HG03378 (cell line): ENCODE results near the gene EML1.

Experiments
- ATAC-seq: cut with Tn5 transposase; IDR thresholded peaks from one replicate; pipeline ENCODE4 v1.9.1; 2021; ENCODE audit warnings: mild to moderate bottlenecking, moderate library complexity; ENCODE audit not compliant: unreplicated experiment

The EML1 gene

GRCh38 chr14:99981806-99982205 lies 188.6 kb downstream of the EML1 start:
- no peak for ATAC-seq

GRCh38 chr14:99982537-99983250 lies 189.5 kb downstream of the EML1 start:
- ATAC-seq: peak; percentile 47

GRCh38 chr14:99983251-99984015 lies 190.2 kb downstream of the EML1 start:
- ATAC-seq: no peak

- ATAC-seq: no peak
Measured at GRCh38 chr14:99984036-99984435, 190.8 kb downstream of the EML1 start.

GRCh38 chr14:99986396-99986795 lies 193.2 kb downstream of the EML1 start:
- ATAC-seq: no peak

- no peak for ATAC-seq
Measured at GRCh38 chr14:99989032-99989431, 195.8 kb downstream of the EML1 start.

GRCh38 chr14:99990268-99991170 lies 197.3 kb downstream of the EML1 start:
- ATAC-seq: no peak

GRCh38 chr14:99991331-99991730 lies 198.1 kb downstream of the EML1 start:
- no peak for ATAC-seq
